CD4-positive, alpha-beta T cell treated with Interleukin-17A for 4 hours (primary cell): ENCODE data around the gene RGS7.

Experiments used
- DNase-seq: peaks from one replicate; pipeline ENCODE4 v3.0.0-alpha.2; 2020; ENCODE audit warnings: mixed read lengths

RGS7 gene

DNA sequence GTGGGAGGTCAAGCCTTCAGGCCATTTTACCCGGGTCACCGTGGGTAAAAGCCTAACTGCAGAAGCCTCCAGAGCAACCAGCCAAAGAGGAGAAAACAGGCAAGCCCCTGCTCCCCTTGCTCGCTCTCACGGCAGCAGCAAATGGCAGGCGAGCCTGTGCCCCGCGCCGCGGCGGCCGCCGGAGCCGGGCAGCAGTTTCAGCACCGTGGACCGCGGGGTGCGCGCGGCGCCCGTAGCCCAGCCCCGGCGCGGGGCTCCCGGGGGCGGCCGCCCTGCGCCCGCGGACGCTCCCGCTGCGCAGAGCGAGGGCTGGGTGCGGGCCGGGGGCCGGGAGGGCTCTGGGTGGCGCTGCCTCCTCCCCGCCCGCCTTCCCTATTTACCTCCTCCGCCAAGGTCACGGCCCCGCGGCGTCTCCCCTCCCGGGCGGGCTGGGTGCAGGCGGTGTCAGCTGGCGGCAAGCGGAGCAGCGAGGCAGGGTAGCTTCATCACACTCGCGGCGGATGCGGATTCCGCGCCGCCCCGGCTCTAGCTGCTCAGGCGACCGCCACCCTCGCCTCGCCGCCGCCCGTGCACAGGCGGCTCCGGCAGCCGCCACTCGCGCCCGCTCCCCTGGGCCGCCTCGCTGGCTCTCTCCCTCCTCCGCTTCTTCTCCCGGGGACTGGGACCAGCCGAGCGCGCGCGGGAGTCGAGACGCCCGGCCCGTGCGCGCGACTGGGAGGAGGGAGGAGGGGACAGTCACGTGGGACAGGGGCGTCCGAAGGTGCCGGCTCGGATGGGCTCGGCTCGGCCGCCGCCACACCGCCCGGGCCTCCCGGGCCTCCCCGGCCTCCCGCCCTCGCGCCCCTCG is at the start of gene RGS7:
Gene RGS7 (minus strand): TSS at position 687 of the 847 bp plus-strand sequence.
- DNase-seq: no peak

DNA sequence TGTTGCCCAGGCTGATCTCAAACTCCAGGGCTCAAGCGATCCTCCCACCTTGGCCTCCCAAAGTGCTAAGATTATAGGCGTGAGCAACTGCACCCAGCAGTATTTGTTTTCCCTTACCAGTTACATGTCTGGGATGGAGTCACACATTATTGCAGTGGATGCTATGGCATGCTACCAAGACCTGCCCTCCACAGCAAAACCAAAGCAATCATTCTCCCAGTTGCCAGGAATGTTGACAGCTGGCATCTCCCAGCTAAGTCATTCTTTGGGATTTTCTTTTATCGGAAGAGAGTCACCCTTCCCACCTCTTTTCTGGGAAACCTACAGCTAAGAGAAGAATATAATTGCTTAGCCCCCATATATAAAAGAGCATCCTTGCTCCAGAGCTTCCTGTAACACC is 49.4 kb upstream of the RGS7 start:
- DNase-seq: no peak

DNA sequence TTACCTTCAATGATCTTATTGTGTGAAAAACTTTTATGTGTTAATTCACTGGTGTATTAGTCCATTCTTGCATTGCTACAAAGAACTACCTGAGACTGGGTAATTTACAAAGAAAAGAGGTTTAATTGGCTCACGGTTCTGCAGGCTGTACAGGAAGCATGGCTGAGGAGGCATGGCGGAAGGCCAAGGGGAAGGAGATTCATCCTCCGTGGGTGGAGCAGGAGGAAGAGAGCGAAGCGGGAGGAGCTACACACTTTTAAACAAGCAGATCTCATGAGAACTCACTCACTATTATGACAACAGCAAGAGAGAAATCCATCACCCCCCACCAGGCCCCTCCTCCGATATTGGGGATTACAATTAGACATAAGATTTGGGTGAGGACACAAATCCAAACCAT is 44.2 kb upstream of the RGS7 start:
- DNase-seq: no peak

DNA sequence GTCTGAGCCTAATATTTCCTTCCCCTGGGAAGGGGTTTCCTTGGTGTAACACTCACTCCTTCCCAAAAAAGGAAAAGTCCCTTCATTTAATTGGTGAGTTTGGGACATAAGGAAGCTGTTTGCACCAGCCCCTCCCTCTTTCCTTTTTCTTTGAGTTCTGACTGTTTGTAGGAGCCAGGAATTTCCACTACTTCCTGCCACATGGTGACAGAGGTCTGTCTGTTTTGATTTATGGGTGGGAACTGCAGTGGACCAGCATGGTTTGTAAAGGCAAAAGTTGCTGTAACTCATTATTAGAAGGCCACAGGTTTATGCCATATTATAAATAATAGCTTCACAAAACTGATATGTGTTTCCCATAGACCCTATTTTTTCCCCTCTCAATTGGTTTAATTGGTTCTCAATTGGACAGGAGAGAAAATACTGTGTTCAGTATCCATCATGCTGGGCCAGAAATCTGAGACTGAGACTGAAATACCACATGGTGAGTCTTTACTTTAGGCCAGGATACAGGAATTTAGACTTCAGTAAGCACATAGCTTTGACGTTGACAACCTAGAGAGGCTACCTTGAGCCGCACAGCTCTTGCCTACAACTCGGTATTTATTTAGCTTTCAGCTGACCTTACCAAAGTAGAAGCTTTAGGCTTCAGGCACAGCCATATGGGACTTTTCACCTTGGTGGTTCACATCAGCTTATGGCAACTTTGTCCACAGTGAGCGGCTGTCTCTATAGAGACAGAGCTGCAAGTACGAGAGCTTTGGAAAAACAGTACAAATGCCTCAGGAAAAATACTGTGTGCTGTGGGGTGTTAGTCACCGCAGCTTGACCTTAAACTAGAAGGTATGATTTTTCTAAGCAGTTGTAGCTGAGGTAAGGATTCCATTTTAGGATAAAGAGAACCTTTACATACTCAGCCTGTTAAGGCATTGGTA is 40.0 kb upstream of the RGS7 start:
- no peak for DNase-seq

DNA sequence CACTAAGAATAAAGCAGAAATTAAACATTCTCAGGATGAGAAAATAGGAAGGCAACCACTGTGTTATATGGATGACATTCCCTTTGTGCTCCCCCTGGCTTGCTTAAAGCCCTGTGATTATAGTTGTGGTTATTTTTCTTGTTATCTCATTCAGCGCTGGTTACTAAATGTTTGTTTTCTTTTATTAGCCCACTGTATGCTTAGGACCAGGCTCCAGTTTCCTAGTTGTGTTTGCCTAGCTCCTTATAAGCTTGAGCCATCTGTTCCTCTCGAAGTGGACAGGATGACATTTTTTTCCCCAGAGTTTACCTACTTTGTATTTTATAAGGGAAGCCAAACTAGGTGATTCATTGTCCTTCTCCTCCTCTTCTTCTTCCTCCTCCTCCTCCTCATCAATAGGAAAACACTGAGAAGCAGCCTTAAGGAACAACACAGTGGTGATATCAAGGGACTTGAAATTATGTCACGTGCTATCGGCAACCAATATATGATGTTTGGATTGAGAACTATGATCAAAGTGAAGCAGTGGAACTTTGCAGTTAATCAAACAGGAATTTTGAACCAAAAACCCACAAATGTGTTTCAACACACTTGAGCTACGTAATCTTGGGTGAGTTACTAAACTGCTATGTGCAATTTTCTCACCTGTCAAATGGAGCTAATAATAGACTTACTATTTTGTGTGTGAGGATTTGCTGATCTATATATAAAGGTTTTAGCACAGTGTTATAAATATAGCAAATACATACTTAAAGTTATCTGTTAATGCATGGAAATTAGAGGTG is 35.1 kb upstream of the RGS7 start:
- no peak for DNase-seq

DNA sequence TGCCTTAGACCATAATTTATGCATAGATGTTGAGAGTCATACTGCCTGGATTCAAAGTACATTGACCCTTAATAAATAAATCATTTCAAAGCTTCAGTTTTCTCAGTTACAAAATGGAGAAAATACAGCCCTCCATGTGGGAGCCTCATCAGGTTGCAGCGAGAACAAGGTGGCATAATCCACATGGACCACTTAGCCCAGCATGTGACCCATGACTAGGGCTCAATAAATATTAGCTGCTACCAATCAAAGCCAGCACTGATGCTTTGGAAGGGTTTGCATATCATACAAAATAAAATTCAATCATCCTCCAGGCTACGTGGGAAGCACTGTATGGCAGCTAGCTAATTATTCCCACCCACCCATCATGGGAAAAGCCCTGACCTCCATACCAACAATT is 33.5 kb upstream of the RGS7 start:
- DNase-seq: no peak

DNA sequence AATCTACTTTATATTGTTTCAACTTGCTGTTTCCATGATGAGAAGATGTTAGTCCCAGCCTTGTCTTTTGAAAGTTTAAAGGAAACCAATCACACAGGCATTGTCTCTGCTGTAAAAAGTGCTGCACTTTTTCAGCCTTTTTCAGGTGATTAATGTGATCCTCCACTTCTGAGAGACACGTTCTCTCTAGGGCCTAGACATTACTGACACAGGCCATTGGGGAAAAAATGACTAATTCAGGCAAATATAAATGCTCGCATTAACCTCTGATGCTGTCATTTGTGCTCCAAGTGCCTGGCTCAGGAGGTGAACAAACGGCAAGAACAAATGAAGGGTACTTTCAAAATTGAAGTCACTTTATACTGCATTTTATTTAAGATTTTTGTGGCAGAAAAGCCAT is 32.4 kb upstream of the RGS7 start:
- DNase-seq: no peak

DNA sequence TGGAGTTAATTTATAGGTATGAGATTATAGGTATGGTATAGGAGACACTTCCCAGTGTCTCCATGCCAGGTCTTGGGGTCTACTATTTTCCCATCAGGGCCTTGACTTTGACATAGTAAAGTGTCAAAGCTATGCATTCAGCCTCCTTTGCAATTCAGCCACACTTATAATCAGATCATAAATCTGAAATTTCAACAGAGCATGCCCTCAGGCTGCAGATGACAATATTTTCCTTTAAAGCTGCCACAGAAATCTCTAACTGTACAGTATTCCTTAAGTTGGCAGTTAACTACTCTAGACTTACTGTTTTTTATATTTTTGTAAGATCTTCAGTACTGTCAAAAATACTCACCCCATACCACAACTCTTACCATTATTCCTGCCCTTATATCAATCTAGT is 30.2 kb upstream of the RGS7 start:
- no peak for DNase-seq

DNA sequence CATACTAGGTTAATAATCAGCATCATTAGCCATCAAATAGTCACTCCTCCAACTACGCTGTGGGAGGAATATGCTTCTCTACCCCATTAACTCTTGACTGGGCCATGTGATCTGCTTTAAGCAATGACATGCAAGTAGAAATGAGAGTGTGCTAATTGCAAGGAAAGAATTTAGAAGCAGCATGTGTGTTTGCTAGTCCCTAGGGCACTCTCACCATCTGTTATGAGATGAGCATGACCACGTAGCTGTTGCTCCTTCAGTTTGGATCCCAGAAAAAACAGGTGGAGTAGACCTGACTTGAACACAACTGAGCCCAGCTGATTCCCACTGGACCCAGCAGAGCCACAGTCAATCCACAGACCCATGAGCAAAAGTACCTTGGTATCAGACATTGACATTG is 19.7 kb upstream of the RGS7 start:
- no peak for DNase-seq

DNA sequence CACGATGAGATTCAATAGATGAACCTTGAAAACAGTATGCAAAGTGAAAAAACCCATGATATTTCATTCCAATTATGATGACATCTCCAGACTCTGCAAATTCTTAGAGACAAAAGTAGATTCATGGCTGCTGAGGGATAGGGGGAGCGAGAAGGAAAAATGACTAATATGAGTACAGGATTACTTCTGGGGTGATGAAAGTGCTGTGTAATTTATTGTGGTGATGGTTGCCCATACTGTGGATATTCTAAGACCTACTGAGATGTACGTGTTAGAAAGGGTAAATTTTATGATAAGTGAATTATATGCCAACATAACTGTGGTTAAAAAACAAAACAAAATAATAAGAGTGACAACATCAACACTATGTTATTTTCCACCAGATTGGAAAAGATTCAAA is 18.9 kb upstream of the RGS7 start:
- DNase-seq: no peak

DNA sequence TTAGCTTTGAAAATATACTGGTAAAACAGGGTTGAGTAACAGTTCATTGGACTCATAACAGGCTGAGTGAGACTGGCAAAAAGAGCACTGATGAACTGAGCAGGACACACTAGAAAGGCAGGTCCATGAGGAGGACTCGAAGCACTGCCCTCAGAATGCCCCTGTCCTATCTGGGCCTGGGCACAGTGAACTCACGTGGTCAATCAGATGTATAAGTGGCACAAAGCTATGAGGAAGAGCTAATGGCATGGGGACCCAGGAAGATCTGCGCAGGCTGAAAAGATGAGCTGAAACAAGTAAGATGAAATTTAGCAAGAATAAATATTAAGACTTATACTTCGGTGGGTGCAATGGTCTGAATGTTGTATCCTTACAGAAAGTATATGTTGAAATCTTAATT is 9.2 kb upstream of the RGS7 start:
- DNase-seq: no peak

DNA sequence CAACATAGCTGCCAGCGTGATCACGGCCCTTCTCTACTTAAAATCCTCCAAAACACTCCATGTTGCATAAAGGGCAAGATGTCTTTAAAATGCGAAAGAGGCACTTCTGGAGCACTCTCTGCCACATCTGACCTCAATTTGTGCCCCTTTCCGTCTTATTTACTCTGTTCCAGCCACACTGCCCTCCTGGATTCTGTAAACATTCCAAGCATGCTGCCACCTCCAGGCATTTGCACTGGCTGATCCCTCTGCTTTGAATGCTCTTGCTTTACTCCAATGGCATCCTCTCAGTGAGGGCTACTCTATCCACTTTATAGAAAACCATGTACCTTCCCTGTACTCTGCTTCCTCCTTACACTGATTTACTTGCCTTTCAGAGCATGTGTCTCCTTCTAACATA is 5.3 kb upstream of the RGS7 start:
- DNase-seq: no peak

DNA sequence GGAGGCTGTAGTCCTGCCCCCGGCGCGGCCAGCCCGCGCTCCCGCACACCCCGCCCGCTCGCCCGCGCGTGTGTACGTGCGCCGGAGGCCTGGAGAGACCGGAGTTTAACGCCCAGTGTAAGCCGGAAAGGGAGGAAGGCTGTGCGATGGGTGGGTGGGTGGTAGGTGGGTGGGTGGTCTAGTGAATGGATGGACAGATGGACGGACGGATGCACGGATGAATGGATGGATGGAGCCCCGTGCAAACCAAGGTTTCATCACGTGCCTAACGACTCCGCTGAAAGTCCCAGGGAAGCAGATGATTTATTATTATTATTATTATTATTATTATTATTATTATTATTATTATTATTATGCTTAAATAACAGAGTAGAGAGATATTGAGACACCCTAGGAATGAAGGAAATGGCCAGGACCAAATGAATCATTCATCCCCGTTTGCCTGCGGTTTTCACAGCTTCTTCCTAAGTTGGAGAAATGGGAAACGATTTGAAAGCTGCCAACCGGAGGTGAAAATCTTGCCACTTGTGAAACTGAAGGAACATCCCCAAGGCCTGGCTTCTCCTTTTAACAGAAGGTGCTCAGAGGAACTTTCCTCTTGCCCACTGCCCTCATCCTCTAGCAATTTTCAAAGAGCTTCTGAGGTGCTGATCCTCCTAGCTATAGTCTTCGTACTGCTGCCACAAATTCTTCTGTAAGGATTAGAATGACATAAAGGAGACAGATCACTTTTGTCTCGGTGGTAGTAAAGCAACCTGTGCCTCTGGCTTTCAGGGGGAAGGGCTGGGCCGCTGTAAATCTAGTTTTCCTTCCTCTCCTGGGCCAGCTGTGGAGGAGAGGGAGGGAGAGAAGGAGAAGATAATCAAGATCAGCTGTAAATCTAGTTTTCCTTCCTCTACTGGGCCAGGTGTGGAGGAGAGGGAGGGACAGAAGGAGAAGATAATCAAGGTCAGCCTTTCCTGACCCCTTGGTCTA is 648 bp upstream of the RGS7 start:
- DNase-seq: no peak

DNA sequence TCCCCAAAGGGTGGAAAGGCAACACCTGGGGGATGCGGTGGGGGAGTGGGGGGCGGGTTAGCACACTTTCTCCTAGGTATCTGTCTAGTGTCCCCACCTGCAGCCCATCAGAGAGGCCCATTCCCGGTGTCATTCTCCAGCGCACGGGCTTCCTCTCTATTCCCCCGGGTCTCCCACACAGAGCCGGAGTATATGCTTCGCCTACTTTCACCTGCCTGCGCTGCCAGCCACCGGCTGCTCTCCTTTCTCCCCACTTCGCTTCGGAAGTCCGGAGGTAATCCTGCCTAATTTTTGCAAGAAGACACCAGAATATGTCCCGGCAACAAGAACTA is 852 bp downstream of the RGS7 start:
- no peak for DNase-seq

DNA sequence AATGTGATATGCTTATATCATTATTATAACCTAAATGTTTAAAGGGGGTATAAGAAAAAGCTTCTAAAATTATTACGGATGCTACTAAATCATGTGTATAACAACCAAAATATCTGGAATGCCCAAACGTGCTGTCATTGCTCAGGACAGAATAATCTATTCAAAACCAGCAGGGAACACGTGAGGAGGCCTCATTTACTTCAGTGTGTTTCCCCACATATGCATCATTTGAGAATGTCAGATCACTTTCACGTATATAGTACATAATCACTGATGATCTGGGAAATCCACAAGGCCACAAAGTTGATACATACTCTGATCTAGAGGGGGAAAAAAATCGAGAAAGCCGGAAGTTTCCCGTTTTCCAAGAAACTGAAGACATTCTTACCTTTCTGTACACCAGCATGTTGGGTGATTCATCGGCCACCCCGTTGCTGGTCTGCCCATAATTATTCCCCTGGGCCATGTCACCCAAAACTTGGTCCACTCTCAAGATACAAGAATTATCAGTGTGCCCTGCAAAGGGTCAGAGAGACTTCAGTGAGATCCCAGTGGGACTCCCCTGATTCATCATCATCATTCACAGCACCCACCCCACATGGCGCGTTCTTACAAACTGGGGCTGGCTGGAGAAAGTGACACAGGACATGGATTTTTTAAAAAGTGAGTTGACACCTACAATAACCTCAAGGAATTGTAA is 1.5 kb downstream of the RGS7 start:
- DNase-seq: no peak

DNA sequence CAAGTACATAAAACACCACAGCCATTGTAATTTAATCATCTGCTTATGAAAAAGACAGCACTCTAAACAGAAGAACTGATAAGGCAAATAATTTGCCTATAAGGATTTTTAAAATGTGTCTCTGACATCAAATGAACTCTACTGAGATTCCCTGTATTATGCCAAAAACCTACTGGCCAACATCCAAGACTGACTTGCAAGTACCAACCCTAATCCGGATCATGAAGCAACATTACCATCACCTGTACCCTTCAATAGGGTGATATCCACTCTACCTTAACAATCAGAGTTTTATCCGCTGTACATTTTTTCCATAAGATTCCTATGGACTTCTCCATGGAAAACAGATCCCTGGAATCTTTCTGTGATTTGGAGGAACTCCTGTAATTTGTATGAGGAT is 4.6 kb downstream of the RGS7 start:
- no peak for DNase-seq

DNA sequence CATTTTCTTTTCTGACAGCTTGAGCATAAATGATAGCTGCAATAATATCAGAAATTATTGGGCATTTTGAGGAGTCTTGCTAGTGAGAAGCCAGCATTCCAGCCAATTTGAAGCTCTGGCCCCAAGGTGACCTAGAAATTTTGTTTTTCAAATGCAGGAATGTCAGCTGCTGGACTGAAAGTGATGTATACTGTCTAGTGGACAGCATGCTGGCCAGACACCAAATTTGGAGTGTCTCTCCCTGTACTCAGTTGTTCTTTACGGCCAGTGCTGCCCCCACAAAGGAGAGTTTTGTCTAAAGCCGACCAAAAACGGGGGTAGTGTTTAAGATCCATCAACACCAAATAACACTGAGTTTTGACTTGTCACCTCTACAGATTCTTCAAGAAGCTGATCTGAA is 5.2 kb downstream of the RGS7 start:
- DNase-seq: no peak

DNA sequence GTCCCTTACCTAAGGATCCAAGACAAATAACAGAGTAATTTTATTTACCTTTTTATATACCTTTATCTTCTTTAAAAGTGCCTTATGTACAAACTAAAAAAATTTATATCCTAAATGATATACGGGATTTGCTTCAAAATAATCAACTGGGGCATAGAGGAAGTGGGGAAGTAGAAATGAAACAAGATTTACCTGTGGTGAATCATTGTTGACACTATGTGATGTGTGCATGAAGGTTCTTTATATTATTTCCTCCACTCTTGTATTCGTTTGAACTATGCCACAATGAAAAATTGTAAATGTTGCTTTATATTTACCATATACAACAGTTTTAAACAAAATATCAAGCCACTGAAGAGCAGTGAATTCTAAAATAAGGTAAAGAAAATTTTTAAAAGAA is 13.0 kb downstream of the RGS7 start:
- no peak for DNase-seq

DNA sequence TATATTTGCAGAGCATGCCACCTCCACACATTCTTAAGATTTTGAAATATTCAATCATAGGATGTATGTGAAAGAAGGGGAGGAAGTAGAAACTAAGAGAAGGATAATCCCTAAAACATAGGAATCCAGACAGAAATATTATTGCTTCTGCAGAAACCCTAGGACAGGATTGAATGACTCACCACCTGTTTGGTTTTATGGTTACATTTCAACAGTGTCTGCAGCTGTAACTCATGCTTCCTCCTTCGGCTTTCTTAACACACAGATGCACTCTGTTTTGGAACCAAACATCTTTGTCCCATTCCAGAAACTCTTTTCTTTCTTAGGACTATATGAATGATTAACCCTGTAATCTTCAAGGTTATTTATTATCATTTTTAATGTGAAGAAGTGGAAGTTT is 20.7 kb downstream of the RGS7 start:
- no peak for DNase-seq

DNA sequence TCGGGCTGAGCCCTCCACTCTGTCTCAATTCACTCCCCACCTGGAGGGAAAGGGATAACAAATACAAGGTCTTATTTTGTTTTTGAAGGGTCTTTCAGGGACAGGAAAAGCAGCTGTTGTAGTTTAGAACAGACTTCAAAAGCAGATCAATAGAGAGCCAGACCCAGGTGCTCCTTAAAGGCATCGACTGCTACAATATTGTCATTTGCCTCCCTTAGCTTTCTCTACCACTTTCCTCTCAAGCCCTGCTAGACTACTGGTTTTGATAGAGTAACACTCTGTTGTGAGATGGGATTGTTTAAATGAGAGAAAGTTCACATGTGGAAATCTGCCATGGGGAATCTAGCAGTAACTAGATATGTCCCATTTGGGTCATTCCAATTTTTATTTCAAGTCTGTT is 24.0 kb downstream of the RGS7 start:
- no peak for DNase-seq

DNA sequence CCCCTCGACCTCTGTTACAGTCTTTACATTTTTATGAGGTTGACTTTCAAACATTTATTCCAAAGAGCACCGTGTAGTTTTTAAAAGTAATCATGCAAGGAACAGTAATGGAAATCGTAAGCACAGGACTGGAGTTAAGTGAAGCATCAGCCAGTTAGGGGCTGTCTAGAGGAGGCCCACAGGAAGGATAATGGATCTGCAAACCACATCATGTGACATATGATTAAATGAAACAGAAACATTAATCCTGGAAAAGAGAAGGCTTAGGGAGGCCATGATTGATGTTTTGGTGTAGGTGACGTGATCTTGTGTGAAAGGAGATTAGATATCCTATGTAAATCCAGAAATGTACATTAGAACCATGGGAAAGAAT is 25.0 kb downstream of the RGS7 start:
- no peak for DNase-seq
